Activated CD4-positive, alpha-beta T cell treated with anti-CD3 and anti-CD28 coated beads for 24 hours (primary cell): Measurements from ENCODE around the gene VIPR1.

Experiments
- DNase-seq, 2 donors: peaks; one replicate each; pipeline ENCODE4 v3.0.0-alpha.2; 2020; ENCODE audit warnings: low read depth in 2 of 2

The VIPR1 gene

DNA sequence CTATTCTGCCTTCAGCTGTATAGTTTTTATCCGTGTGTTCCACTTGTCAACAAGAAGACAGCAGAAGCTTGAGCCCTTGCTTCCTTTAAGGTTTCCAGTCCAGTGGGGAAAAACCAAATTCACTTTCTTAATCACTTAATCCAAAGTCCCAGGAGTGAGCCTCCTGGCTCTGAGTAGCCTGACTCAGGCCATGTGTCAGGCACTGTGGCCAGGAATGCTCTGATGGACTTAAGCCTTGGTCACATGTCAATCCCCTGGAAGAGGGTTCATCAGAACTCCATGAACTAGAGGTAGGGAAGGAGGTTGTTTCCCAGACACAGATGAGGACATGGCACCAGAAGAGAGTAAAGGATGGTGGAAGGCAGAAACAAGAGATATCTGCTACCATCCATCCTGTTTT, 8.8 kb downstream of the VIPR1 start:
- no peak for DNase-seq

DNA sequence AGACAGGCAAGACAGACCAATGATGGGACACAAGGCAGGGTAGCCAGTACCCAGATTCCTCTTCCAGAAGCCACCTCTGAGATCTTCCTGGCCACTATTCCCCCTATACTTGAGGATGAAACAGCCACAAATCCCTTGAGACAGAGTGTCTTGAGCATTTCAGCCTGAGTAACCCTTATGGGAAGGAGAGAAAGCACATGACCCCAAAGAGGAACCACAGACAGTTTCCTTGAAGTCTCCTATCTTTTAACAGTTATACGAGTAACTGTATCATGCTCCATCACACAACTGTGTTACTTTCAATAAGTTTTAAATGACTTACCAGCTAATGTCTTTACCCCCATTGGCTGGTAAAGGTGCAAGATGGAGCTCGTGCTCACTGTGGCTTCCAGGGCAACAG, 9.3 kb downstream of the VIPR1 start:
- no peak for DNase-seq

DNA sequence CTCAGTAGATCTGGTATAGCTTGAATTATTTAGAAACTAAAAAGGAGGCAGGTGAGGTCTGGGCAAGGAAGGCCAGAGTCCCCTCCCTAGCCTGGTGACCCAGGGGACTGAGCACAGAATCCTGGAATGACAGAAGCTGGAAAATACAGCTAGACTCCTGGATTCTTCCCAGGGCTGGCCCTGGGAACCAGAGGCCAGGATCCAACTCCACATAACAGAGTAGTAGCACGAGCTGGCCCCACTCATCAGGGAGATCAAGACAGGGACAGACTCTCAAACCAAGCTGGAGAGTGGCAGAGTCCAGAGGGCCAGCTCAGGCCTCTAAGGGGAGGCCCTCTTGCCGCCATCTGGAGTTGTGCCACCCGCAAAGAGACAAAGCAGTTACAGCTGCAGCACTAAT, 10.7 kb downstream of the VIPR1 start:
- DNase-seq: no peak

- DNase-seq: no peak
These were observed 11.1 kb downstream of the VIPR1 start for GRCh38 chr3:42513521-42513920.

- DNase-seq: no peak
These were observed 12.4 kb downstream of the VIPR1 start for GRCh38 chr3:42514876-42515275.

GRCh38 chr3:42515391-42515916, 13.0 kb downstream of the VIPR1 start:
- DNase-seq: no peak

DNA sequence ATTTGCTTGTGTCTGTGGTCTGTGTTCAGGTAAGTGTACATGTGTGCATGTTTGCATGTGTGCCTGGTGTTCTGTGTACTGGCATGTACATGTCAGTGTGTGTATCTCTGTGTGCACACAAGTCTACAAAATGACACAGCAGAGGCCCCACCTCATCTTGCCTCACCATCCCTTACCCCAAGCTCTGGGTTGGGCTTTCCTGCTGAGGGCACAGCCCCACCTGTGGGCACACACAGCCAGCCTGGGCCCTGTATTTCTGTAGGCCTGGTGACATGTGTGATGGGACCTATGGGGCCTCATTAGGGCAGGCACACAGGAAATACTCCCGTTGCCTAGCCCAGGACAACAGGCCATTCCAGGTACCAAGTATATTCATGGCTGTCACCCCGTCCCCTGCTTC, 13.5 kb downstream of the VIPR1 start:
- no peak for DNase-seq

- DNase-seq: no peak
These were observed 14.0 kb downstream of the VIPR1 start for GRCh38 chr3:42516443-42516842.

DNA sequence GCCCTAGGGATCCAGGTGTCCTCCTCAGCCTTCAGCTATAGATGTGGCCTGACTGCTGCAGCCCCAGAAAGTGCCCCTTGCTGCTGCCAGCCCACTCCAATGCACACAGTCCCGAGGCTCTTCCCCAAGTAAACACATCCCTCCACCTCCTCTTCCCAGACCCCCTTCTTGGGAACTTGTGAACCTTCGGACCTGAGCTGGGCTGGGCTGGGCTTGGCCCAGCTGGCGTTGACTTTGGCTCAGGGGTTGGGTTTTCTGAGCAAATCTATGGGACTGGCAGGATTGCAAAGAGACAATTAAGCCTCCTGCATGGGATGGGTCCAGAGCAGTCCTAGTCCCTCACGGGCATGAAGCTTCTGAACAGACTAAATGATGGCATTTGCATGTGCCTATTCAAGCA, 14.7 kb downstream of the VIPR1 start:
- no peak for DNase-seq

GRCh38 chr3:42518800-42519567, 16.5 kb downstream of the VIPR1 start:
- DNase-seq: no peak

GRCh38 chr3:42519568-42519962, 17.1 kb downstream of the VIPR1 start:
- no peak for DNase-seq

DNA sequence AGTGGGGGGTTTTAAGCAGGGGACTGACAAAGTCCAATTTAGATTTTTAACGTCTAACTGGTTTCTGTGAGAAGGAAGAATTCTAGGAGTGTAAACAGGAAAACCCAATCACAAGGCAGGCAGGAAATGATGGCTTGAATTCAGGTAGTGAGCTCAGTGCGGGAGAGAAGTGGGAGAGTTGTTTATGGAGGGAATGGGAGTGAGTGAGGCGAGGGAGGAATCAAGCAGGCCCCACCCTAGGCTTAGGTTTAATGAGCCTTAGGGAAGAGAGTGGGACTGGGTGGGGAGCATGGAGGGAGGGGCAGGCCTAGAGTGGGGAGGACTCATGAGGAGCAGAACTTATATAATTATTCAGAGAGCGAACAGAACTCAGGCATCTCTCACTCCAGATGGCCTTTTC, 17.9 kb downstream of the VIPR1 start:
- no peak for DNase-seq

- DNase-seq: no peak
These were observed 18.5 kb downstream of the VIPR1 start for GRCh38 chr3:42520906-42521305.

- no peak for DNase-seq
These were observed 22.3 kb downstream of the VIPR1 start for GRCh38 chr3:42524751-42525150.

DNA sequence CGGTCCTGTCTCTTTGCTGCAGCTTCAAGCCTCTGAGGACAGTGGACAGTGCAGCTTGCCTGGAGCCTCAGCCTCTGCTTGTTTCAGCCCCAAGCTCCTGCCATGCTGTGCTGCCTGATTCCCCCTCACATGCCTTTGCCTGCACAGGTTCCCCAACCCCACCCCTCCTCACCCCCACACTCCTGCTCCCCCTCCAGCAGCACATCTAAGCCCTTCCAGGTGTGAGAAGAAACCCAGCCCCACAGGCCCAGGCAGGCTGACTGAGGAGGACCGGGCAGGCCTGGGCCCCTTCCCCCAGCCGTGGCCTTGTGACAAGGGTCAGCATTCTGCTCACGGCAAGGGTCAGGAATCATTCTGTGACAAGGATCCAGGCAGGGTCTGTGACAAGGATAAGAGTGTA, 22.8 kb downstream of the VIPR1 start:
- DNase-seq: no peak

- no peak for DNase-seq
These were observed 23.4 kb downstream of the VIPR1 start for GRCh38 chr3:42525736-42526345.

DNA sequence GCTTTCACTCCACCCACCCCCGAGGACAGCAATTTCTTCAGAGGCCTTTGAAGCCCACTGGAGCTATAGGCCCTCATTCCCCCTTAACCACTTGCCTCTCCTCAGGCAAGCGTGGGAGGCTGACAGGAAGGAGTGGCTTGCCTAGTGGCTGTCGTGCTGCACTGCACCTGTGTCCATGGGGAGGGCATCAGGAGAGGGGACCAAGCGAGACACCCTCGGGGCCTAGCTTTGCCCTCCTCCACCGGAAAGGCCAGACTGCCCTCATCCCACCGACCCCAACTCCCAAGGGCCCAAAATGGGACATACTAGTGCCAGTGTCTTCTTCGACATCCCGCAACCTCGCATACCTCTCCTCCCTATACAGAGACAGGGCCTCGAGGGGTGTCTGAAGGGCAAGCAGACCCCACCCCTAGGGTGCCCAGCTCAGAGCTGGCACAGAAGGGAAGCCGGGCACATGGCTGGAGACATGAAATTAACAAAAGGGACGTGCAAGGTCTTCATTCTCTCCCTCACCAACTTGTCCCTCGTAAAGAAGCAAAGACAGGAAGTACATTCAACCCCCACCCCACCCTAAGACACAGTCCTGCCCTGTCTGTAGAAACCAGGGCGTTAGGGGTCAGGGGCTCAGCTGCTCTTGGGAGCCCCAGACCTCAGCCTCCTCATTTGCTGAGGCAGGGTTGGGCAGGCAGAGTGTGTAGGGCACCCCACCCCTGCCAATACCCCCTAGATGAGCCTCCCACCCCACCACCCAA, 24.3 kb downstream of the VIPR1 start:
- peak; percentile 24 to 29 for DNase-seq

DNA sequence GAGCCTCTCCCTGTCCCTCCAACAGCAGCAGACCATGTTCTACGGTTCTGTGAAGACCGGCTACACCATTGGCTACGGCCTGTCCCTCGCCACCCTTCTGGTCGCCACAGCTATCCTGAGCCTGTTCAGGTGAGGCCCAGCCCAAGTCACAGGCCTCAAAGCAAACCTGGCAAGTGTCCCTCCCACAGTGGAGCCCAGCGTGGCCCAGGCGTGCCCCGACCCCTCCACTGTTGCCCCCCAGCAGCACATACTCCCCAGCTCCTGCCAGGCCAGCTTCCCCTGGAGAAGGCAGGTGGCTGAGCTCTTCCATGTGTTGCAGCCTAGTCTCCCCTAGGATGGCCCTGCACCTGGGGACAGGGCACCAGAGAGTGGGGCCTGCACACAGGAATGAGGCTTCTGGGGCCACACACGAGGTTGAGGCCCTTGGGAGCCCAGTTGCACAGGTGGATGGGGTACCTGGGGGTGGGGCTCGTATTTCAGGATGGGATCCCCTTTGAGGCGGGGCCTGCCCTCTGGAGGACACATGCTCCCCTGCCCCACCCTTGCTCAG, 25.0 kb downstream of the VIPR1 start:
- DNase-seq: no peak

DNA sequence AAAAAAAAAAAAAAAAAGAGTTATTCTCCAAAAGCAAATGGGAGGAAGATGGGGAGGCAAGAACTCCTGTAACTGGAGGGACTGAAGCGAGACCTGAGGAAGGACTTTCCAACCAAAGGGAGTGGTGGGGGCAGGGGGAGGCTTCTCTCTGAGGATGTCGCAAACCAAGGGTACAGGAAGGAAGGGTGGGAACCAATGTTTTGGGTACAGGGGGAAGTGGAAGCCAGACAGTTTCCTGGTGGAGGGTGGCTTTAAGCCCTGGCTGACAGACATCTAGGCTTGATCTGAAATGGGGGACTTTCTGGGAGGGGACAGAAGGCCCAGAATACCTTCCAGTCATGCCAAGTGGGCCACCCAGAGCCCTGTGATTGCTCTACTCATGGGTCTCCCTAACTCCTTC, 27.0 kb downstream of the VIPR1 start:
- no peak for DNase-seq

DNA sequence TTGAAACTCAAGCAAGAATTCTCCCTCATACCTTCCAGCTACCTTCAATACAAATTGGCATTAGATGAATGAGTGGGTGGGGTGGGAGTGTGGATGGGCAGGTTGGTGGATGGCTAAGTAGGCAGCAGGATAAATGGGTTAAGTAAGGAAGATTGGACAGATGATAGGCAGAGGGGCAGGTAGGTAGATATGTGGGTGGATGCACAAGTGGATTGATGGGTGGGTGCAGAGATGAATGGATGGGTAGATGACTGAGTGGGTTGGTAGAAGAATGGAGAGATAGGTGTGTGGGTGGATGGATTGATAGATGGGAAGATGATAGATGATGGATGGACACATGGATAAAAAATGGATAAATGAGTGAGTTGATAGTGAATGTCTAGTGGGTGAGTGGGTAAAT, 27.6 kb downstream of the VIPR1 start:
- DNase-seq: no peak

DNA sequence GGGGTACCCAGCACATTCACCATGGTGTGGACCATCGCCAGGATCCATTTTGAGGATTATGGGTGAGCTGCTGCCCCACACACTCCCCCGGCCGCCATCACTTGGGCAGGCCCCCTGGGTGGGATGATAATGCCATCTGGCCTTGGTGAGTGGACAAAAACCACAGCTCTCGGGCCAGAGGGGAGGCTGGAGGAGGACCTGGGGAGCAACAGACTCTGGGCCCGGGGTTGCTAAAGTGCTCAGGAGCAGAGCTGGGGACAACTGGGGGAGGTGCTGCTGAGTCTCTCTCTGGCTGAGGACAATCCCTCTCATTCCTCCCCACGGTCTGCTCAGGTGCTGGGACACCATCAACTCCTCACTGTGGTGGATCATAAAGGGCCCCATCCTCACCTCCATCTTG, 29.0 kb downstream of the VIPR1 start:
- DNase-seq: no peak

- no peak for DNase-seq
These were observed 29.8 kb downstream of the VIPR1 start for GRCh38 chr3:42532229-42532628.
